ENCODE data around the gene NEGR1.

- TF ChIP-seq POLR2A (IDR thresholded peaks at IDR 0.05) (no peak), CTCF (IDR thresholded peaks at IDR 0.05 in 4 of 5, conservative IDR thresholded peaks at IDR 0.05 in 1 of 5) (no peak)
Observed at GRCh38 chr1:71738910-71739309, 543.4 kb downstream of the NEGR1 start.
